ENCODE results near the gene SETDB2.
A peak's percentile ranks its signal among the peaks of the same experiment; 100 is the strongest.

Gene SETDB2, protein sequence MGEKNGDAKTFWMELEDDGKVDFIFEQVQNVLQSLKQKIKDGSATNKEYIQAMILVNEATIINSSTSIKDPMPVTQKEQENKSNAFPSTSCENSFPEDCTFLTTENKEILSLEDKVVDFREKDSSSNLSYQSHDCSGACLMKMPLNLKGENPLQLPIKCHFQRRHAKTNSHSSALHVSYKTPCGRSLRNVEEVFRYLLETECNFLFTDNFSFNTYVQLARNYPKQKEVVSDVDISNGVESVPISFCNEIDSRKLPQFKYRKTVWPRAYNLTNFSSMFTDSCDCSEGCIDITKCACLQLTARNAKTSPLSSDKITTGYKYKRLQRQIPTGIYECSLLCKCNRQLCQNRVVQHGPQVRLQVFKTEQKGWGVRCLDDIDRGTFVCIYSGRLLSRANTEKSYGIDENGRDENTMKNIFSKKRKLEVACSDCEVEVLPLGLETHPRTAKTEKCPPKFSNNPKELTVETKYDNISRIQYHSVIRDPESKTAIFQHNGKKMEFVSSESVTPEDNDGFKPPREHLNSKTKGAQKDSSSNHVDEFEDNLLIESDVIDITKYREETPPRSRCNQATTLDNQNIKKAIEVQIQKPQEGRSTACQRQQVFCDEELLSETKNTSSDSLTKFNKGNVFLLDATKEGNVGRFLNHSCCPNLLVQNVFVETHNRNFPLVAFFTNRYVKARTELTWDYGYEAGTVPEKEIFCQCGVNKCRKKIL

DNA sequence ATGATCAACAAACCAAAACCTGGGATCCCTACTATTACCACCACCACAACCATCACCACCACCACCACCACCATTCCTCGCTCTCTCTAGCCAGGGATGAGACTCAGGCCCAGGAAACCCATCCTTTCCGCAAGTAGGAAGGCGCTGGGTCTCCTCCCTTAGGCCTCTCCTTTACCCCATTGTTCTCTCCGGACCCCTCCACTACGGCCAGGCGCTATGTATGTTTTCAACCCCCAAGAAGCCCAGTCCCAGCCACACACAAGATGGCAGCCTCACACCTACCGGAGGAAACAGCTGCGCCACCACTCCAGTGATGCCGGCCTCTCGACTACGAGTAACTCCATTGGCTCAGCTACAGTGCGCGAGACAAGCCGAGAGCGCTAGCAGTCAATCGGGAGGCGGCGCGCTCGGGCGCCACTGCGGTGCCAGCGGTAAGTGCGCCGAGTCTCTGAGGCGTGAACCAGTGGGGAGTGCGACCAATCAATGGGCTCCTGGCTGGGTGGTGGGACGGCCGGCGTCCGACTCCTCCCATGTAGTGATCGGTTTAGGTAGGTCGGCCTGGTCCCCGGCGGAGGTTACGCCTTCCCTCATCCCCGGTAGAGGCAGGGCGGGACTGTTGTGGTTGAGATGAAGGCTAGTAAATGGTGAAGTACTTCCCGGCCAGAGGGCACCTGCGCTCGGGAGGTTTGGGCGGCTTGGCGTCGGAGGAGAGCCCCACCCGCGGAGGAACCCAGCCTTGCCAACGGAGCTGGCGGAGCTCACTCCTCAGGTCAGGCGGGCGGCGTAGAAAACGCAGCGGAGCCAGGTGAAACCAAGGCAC lies at the start of gene SETDB2, which contains the start of gene CAB39L:
Gene SETDB2, plus strand, starts transcription at position 571 of the 820 bp plus-strand sequence. CDS start 7,620 bp downstream, outside the sequence.
Gene CAB39L, minus strand, starts transcription at position 361 of the 820 bp plus-strand sequence. CDS start 61,154 bp downstream, outside the sequence.
- DNase-seq: peak; percentile 85 to 97

DNA sequence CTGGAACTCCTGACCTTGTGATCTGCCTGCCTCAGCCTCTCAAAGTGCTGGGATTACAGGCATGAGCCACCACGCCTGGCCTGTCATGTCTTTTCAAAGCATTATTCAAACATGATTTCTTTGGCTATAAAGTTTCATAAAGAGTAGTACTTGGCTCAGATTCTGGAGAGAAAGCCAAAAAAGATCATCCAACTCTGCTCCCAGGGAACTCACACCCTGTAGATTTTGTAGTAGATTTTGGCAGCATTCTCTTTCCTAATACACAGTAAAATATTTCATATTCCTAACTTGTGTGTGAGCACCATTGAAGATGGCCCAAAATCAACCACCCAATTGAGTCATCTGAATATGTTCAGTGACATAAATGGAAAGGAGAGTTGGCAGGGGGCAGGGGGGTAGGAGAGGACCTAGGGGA lies 48.6 kb upstream of the SETDB2 start:
- no peak for DNase-seq

DNA sequence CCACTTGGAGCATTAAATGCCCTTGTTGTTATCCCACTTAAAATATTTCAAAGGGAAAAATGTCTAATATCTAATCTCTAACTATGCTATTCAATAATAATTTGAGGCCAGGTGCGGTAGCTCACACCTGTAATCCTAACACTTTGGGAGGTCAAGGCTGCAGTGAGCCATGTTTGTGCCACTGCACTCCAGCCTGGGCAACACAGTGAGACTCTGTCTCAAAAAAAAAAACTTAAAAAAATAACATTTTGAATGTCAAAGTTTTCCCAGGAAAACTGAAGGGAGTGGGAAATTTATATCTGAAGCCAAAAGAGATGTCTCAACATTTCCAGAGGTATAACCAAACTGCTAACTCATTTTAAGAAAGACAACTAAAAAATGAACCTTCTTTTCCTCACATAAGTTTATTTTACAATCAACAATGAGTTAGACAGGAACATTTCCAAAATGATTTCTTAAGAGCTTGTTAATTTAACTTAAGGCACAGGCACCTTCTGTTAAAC lies 48.1 kb upstream of the SETDB2 start:
- DNase-seq: no peak

DNA sequence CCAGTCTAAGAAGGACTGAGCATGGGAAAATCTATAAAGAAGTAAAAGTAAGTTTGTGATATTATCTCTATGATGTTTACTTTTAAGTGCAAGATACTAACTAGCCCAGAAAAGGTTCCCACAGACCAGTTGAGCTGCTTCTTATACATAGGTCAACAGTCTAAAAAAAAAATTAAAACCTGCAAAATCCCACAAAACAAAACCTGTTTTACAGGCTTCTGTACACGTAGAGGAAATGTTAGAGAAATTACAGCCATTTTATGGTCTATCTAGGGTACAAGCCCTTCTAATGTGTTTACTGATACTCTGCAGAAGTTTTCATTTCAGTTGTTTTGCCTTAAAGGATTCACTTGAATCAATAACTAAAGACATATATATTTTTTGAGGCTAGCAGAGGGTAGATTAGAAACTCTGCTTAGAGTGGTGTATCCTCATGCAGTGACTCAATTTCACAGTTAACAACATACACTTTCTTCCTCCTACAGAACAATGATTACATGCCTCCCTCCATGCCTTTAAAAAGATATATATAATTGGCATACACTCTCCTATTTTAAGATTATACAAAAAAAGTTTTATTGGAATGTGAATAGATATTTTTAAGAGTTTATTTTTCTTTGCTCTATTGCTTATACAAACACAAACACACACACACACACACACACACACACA lies 44.1 kb upstream of the SETDB2 start:
- no peak for DNase-seq

DNA sequence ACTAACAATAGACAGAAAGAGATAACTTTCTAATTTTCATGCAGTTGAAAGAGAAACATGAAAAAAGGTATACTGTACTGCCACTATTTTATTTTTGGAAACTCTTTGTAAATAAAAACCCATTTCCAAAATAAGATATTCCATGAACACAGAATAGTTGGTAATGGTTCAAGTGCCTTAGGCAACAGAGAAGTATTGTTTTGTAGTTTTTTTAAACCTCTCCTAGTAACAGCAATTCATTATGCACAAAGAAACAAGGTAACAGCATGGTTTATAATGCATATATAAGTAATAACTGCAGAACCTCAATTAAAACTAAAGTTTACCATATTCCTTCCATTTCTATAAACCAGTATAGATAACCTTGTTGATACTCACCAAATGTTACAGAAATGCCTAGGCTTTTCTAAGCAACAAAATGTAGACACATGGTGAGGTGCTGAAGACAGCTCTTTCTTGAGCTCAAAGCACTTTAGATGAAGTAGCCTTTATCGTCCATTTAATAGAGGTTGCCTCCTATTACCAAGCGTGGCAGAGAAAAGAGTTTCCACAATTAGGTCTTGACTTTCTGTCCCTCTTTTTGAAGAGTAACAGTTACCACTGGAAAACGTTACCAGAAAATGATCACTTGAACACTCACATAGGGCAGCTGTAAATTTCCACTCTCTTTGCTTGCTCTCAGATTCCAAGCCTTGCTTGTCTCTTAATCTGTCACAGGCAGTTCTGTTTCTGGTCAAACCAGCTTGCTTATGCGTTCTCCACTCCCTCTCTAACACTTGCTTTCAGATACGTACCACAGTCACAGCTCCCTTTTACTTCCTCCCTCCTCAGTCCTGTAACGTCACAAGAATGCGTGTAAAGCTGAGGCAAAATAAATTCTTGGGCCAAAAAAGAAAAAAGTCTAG lies 43.1 kb upstream of the SETDB2 start:
- peak in 1 of 2 donors; percentile 85 for DNase-seq

DNA sequence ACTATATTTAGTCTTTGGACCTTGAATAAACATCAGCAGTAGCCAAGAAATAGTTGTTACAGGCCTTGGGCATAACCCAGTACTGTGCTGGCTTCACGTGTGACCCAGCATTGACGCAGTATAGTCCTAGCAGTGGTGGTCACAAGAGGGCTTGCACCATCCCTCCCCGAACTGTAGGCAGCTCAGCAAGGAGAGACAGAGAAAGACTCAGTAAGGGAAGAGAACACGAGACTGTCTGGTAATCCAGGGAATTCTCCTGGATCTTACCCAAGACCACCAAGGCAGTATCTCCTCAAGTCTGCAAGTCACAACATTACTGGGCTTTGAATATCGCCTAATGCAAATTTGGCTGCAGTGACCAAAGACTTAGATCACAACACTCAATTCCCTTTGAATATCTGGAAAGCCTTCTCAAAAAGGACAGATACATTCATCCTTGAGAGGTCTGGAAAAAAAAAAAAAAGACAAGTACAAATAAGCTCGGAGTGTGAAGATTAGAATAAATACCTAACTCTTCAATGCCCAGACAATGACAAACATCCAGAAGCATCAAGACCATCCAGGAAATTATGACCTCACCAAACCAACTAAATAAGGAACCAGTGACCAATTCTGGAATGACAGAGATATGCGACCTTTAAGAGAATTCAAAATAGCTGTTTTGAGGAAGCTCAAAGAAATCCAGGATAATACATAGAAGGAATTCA lies 39.9 kb upstream of the SETDB2 start:
- no peak for DNase-seq

DNA sequence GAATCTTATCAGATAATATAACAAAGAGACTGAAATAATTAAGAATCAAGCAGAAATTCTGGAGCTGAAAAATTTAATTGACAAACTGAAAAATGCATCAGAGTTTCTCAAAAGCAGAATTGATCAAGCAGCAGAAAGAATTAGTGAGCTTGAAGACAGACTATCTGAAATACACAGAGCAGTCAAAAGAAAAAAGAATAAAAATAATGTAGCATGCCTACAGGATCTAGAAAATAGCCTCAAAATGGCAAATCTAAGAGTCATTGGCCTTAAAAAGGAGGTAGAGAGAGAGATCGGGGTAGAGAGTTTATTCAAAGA lies 39.4 kb upstream of the SETDB2 start:
- no peak for DNase-seq

DNA sequence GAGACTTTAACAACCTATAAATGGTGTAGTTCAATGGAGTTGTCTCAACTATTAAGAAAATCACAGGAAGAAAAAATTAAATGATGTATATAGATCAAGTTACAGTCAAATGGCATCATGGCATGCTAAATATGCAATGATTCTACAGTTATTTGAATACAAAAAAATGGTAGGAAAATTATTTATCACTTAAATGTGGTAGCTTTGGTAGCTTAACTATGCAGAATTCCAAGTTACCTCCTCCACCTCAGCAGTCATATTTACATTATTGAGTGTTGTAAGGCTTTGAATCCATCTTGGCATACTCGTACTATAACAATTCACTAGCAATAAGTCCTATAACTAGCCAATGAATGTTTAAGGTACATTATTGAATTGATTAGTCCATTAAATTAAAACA lies 37.0 kb upstream of the SETDB2 start:
- no peak for DNase-seq

DNA sequence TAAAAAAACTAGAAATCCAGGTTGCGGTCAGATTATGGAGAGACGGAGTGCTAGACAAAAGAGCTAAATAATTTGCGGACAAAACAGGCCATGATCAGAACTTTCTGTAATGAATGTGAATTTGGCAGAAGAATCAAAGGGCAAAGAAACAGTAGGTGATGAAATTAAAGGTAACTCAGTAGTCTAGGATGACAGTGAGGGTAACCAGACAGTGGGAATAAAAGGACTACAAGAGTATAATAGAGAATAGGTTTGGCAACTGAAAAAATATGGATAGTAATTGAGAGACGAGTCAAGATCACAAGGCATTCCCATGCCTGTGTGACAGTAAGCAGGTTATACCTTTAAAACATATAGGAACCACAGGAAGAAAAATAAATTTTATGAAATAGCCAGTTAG lies 36.1 kb upstream of the SETDB2 start:
- no peak for DNase-seq

DNA sequence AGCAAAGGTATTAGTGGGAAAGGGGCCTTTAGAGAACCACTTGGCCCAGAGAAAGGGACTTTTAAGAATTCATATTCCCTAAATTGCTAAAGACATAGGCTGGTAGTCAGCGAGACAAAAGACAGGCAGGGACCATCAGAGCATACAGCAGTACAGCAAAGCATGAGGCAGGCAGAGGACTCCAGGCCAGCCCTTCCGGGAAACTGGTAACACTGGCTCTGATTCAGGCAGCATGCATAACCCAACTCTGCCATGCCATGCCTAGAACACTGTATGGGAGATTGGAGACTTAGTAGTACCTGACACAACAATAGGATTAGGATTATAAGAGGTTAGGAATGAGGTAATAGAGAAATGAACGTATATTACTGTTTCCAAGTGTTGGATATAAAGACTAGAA lies 35.1 kb upstream of the SETDB2 start:
- no peak for DNase-seq

DNA sequence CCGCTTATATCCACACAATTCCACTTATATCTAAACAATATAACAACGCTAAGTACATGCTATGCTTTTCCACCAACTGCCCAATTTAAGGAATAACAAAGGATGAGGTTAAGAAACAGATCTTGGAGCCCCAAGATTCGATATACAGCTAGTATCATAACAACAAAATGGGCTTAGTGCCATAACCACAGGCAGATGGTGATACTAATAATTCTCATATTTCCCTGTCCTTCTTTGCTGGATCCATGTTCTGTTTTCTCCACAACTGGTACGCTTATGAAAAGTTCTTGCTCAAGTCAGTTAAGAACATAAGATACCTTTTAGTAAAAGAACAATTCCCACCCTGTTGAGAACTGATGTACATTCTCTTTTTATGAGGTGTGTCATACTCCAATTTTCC lies 34.1 kb upstream of the SETDB2 start:
- DNase-seq: no peak

DNA sequence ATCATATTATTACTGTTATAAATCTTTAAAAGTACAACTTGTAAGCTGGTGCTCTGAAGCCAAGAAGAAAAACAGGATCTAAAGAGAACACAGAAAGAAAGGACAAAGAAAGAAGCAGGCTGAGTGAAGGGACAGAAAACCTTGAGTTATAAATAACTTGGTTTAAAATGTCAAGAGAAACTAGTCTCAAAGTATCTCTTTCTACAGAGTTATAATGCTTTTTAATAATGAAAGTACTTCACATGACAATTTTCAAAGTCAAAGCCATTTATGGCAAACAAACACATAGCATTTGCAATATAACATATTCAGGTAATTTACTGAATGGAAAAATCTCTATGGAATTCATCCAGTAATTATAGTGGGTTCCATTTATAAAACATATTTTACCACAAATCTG lies 33.6 kb upstream of the SETDB2 start:
- no peak for DNase-seq

DNA sequence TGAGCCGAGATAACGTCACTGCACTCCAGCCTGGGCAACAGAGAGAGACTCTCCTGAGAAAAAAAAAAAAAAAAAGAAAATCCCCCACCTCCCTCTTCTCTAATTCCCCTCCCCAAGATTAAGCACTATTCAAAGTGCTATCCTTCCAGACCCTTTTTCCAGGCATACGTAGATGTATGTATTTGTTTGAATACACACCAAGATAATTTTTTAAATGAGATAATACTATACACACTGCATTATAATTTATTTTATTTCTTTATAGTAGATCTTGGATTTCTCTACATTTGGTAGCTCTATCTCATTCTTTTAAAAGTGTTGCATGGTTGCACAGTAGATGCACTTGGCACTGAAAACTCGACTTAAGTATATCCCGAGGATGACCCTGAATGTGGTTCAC lies 32.7 kb upstream of the SETDB2 start:
- no peak for DNase-seq

DNA sequence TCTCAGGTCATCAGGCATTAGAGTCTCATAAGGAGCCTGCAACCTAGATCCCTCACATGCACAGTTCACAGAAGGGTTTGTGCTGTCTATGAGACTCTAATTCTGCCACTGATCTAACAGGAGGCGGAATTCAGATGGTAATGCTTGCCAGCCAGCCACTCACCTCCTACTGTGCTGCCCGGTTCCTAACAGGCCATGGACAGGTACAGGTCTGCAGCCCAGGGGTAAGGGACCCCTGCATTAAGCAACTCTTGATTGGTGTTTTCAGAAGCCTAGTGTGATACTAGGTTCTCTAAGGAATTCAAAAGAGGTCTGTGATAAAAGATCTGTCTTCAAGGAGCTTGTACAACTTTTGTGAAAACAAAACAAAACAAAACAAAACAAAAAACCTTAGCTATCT lies 31.3 kb upstream of the SETDB2 start:
- DNase-seq: no peak

DNA sequence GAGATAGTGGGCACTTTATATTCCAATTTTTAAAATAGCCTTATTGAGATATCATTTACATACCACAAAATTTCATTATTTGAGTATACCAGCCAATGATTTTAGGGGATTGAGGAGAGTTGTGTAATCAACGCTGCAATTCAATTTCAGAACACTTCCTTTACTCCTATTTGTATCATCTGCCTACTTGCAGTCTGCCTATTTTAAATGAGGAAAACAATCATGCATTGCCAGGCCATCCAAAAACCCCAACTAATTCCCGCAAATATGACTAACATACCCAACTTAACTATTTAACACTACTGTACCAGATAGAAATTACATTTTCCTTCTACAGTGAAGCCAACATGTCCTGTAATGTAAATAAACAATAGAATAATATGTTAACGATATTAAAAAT lies 26.9 kb upstream of the SETDB2 start:
- no peak for DNase-seq

DNA sequence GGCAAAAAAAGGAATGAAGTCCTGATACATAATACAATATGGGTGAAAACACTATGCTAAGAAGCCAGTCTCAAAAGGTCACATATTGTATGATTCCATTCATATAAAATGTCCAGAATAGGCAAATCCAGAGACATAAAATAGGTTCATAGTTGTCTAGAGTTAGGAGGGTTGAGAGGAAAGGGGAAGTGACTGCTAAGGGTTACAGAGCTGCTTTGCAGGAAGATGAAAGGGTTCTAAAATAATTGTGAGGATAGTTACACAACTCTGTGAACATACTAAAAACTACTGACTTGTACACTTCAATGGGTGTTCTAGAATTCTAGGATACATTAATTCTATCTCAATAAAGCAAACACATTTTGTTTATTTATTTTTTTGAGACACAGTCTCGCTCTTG lies 25.9 kb upstream of the SETDB2 start:
- peak in 1 of 2 donors; percentile 45 for DNase-seq

DNA sequence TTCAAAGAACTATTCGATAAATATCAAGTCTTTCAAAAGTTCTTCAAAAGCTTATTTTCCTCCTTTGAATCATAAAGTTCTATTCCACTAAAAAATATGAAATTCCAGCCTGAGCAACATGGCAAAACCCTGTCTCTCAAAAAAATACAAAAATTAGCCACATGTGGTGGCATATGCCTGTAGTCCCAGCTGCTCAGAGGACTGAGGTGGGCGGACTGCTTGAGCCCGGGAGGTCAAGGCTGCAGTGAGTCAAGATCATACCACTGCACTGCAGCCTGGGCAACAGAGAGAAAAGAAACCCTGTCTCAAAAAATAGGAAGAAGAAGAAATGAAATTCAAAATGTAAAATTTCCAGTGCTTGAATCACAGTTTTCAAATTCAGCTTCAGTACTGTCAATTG lies 24.8 kb upstream of the SETDB2 start:
- no peak for DNase-seq

DNA sequence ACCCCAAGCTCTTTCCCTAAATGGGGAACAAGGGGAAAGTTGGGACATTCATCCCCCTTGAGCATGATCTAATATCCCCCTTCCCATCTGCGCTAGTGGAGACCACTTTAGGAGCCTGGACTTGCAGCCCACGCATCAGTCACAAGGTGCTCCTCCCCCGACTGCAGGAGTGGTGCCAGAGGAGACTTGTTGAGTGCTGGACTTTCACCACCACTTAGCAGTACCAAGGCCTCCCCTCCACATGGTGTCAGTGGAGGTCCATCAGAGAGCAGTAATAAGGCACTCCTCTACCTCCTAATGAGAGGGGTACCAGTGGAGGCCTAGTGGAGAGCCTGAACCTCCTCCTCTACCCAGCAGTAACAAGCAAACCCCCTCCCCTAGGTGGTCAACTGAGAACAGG lies 22.7 kb upstream of the SETDB2 start:
- DNase-seq: no peak

DNA sequence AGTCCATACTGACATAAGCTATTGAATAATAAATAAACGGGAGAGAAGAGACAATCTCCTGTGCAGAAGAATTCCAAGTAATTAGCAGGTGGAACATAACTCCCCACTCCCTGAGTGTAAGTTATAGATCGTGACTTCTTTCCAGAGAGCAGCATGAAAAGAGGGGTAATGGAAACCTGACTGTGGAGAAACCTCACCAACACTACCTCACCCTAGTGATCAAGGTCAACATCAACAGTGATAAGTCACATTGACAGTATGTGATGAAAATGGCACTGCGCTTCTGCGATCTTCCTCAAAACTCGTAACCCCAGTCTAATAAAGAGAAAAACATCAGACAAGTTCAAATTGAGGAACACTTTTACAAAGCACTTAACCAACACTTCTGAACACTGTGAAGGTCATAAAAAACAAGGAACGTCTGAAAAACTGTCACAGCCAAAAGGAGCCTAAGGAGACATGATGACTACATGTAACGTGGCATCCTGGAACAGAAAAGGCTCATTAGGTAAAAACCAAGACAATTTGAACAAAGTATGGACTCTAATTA lies 20.0 kb upstream of the SETDB2 start:
- DNase-seq: no peak

DNA sequence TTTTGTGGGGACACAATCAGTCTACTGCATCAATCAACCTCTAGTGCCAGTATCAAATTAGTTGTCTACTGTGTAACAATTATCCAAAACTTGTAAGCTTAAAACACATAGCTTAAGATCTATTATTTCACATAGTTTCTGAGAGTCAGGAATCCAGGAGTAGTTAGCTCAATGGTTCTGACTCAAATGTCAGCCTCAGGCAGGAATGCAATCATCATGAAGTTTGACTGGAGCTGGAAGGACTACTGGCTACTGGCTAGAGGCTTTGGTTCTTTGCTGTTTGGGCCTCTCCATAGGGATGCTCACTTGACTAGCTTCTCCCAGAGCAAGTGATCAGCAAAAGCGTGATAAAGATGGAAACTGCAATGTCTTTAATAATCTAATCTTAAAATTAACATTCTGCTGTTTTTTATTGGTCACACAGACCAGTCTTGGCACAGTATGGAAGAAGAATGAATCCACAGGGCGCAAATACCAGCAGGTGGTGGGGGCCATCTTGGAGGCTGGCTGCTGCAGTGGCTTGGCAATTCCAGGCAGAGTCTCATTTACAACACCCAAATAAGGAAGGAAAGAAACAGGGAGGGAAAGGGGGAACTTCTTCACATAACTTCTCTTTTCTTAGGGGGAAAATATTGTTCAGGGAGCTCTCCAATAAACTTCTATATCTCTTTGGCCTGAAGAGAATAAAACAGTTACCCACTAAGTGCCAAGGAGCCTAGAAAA lies 15.9 kb upstream of the SETDB2 start:
- DNase-seq: peak in 1 of 2 donors; percentile 46

Data from bone marrow (tissue), 2 donors.